Nephron (organoid): ENCODE measurements around the gene ANAPC15.
"Not testable (repeated sequence)": the region's sequence is repeated elsewhere in the genome, so short reads cannot be mapped to it uniquely, and the experiment has no call there.

ENCODE experiments used
- H3K27ac Mint-ChIP-seq, 3 experiments: 2 replicates each; pipeline ENCODE4 v1.8.0; 2020; ENCODE audit warnings: mixed read lengths in 3 of 3, mild to moderate bottlenecking in 2 of 3, moderate library complexity in 1 of 3
- H3K27me3 Mint-ChIP-seq: 2 replicates; pipeline ENCODE4 v1.8.0; 2021; ENCODE audit warnings: low read depth, mild to moderate bottlenecking, moderate library complexity, mixed read lengths
- H3K36me3 Mint-ChIP-seq: 2 replicates; pipeline ENCODE4 v1.8.0; 2020; ENCODE audit warnings: low read depth, mixed read lengths
- H3K4me1 Mint-ChIP-seq: 2 replicates; pipeline ENCODE4 v1.8.0; 2020; ENCODE audit warnings: mixed read lengths
- H3K4me3 Mint-ChIP-seq, 3 experiments: 2 replicates each; pipeline ENCODE4 v1.8.0; 2020; ENCODE audit warnings: mild to moderate bottlenecking in 3 of 3, mixed read lengths in 3 of 3, moderate library complexity in 2 of 3
- H3K9me3 Mint-ChIP-seq: 2 replicates; pipeline ENCODE4 v1.8.0; 2020; ENCODE audit warnings: mixed read lengths
- CTCF ChIP-seq, 3 experiments: fragments of 200-600 bp; sonication (generic); IDR thresholded peaks; one replicate each; pipeline ENCODE4 v1.5.0; 2021; ENCODE audit warnings: antibody characterized with exemption in 3 of 3; ENCODE audit not compliant: unreplicated experiment in 3 of 3

ANAPC15 gene

GRCh38 chr11:72139500-72139899 is 27.0 kb upstream of the ANAPC15 start:
- H3K27me3 Mint-ChIP-seq, result peaks cover 15% of the 10 kb centered on the region
- no peaks in the 10 kb centered on the region for H3K36me3 Mint-ChIP-seq
- H3K4me3 Mint-ChIP-seq, result no peak overlapping the region
- TF ChIP-seq CTCF (IDR thresholded peaks at IDR 0.05; ENCODE audit: unreplicated experiment in 3 of 3), result no peak
- no peak overlapping the region for H3K27ac Mint-ChIP-seq
- peaks cover 2% of the 10 kb centered on the region for H3K9me3 Mint-ChIP-seq
- no peaks in the 10 kb centered on the region for H3K4me1 Mint-ChIP-seq

- Mint-ChIP-seq H3K4me1 (no peaks in the 10 kb centered on the region), H3K27ac (no peak overlapping the region), H3K36me3 (no peaks in the 10 kb centered on the region), H3K4me3 (no peak overlapping the region), H3K9me3 (peaks cover 2% of the 10 kb centered on the region), H3K27me3 (peaks cover 13% of the 10 kb centered on the region)
- TF ChIP-seq CTCF (IDR thresholded peaks at IDR 0.05; ENCODE audit: unreplicated experiment in 3 of 3), result no peak
Measured at GRCh38 chr11:72138821-72139390, 26.4 kb upstream of the ANAPC15 start.

- no peak overlapping the region for H3K4me3 Mint-ChIP-seq
- H3K9me3 Mint-ChIP-seq, result peaks cover 5% of the 10 kb centered on the region
- peaks cover 19% of the 10 kb centered on the region for H3K27me3 Mint-ChIP-seq
Measured at GRCh38 chr11:72136684-72137262, 24.3 kb upstream of the ANAPC15 start.

GRCh38 chr11:72135891-72136683 is 23.6 kb upstream of the ANAPC15 start:
- H3K27me3 Mint-ChIP-seq, result peaks cover 14% of the 10 kb centered on the region
- H3K4me3 Mint-ChIP-seq, result no peak overlapping the region
- H3K9me3 Mint-ChIP-seq, result peaks cover 5% of the 10 kb centered on the region
- H3K36me3 Mint-ChIP-seq, result no peaks in the 10 kb centered on the region
- no peak for TF ChIP-seq CTCF (IDR thresholded peaks at IDR 0.05; ENCODE audit: unreplicated experiment in 3 of 3)
- H3K4me1 Mint-ChIP-seq, result no peaks in the 10 kb centered on the region
- H3K27ac Mint-ChIP-seq, result no peak overlapping the region

More at GRCh38 chr11:72136684-72137262, 24.3 kb upstream of the ANAPC15 start:
- no peak for TF ChIP-seq CTCF (IDR thresholded peaks at IDR 0.05; ENCODE audit: unreplicated experiment in 3 of 3)
- Mint-ChIP-seq H3K4me1 (no peaks in the 10 kb centered on the region), H3K27ac (no peak overlapping the region), H3K36me3 (no peaks in the 10 kb centered on the region)

GRCh38 chr11:72135473-72135872 is 23.0 kb upstream of the ANAPC15 start, which contains the start of gene FOLR3:
FOLR3 (plus strand) TSS chr11:72135725; CDS start chr11:72135953, 228 bp downstream.
- not testable (repeated sequence) for H3K4me1 Mint-ChIP-seq, H3K27ac Mint-ChIP-seq, H3K9me3 Mint-ChIP-seq, H3K4me3 Mint-ChIP-seq, H3K36me3 Mint-ChIP-seq
- H3K27me3 Mint-ChIP-seq, result peaks cover 14% of the 10 kb centered on the region

- Mint-ChIP-seq H3K27ac (no peak overlapping the region), H3K4me3 (no peak overlapping the region), H3K27me3 (peaks cover 27% of the 10 kb centered on the region), H3K36me3 (peaks cover 5% of the 10 kb centered on the region), H3K4me1 (no peaks in the 10 kb centered on the region), H3K9me3 (peaks cover 22% of the 10 kb centered on the region)
- TF ChIP-seq CTCF (IDR thresholded peaks at IDR 0.05; ENCODE audit: unreplicated experiment in 3 of 3), result no peak
Measured at GRCh38 chr11:72132646-72133045, 20.2 kb upstream of the ANAPC15 start.
